ENCODE data around the gene THAP4. TPM values are rescaled to one million over a fixed set of nuclear protein-coding genes. Genes with fewer than 3 reads are reported as not detected.
"Not testable (repeated sequence)": the region's sequence is repeated elsewhere in the genome, so short reads cannot be mapped to it uniquely, and the experiment has no call there.

The THAP4 gene
- total RNA-seq, 2 donors from 2014 or later, result 76.8 to 94.7 TPM

- Histone ChIP-seq H3K27ac (no peak overlapping the region), H3K9me3 (no peaks in the 10 kb centered on the region), H3K4me1 (no peaks in the 10 kb centered on the region), H3K36me3 (peaks cover 20% of the 10 kb centered on the region), H3K4me3 (no peak overlapping the region), H3K27me3 (no peaks in the 10 kb centered on the region)
- no peak for DNase-seq (ENCODE audit: low spot score)
- TF ChIP-seq, protein P1, sequence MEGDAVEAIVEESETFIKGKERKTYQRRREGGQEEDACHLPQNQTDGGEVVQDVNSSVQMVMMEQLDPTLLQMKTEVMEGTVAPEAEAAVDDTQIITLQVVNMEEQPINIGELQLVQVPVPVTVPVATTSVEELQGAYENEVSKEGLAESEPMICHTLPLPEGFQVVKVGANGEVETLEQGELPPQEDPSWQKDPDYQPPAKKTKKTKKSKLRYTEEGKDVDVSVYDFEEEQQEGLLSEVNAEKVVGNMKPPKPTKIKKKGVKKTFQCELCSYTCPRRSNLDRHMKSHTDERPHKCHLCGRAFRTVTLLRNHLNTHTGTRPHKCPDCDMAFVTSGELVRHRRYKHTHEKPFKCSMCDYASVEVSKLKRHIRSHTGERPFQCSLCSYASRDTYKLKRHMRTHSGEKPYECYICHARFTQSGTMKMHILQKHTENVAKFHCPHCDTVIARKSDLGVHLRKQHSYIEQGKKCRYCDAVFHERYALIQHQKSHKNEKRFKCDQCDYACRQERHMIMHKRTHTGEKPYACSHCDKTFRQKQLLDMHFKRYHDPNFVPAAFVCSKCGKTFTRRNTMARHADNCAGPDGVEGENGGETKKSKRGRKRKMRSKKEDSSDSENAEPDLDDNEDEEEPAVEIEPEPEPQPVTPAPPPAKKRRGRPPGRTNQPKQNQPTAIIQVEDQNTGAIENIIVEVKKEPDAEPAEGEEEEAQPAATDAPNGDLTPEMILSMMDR (IDR thresholded peaks at IDR 0.05), result no peak
Measured at GRCh38 chr2:241570961-241571581, 65.9 kb downstream of the THAP4 start.

DNA sequence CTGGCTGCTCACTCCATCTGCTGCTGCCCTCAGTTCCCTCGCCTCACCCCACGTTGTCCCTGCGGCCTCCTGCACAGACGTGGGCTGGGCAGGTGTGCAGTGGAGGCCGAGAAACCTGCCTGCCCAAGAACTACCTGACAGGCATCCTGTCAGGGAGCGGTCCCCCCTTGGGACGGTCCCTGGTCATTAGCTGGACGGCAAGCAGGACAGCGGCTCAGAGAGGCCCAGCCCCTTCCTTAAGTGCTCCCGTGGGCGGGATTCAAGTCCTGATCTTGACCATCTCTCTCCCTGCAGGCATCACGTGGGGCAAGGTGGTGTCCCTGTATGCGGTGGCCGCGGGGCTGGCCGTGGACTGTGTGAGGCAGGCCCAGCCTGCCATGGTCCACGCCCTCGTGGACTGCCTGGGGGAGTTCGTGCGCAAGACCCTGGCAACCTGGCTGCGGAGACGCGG lies 67.1 kb downstream of the THAP4 start:
- Histone ChIP-seq H3K4me3 (no peak overlapping the region), H3K9me3 (no peaks in the 10 kb centered on the region), H3K27ac (no peak overlapping the region), H3K36me3 (peaks cover 15% of the 10 kb centered on the region), H3K4me1 (peaks cover 0 to under 1% of the 10 kb centered on the region in 2 donors), H3K27me3 (no peaks in the 10 kb centered on the region)
- no peak for DNase-seq (ENCODE audit: low spot score)
- TF ChIP-seq, protein P1 (IDR thresholded peaks at IDR 0.05), result no peak

- Histone ChIP-seq H3K36me3 (peaks cover 5% of the 10 kb centered on the region), H3K4me3 (no peak overlapping the region), H3K4me1 (peaks cover 0 to 12% of the 10 kb centered on the region in 2 donors), H3K9me3 (no peaks in the 10 kb centered on the region), H3K27ac (no peak overlapping the region), H3K27me3 (no peaks in the 10 kb centered on the region)
- DNase-seq (ENCODE audit: low spot score), result no peak
- TF ChIP-seq, protein P1 (IDR thresholded peaks at IDR 0.05), result no peak
Measured at GRCh38 chr2:241568726-241569125, 68.2 kb downstream of the THAP4 start.

- TF ChIP-seq, protein P1 (IDR thresholded peaks at IDR 0.05), result no peak
- Histone ChIP-seq H3K27ac (no peak overlapping the region), H3K36me3 (no peaks in the 10 kb centered on the region), H3K4me3 (no peak overlapping the region), H3K4me1 (peaks cover 0 to 20% of the 10 kb centered on the region in 2 donors), H3K9me3 (no peaks in the 10 kb centered on the region), H3K27me3 (no peaks in the 10 kb centered on the region)
- DNase-seq (ENCODE audit: low spot score), result no peak
Measured at GRCh38 chr2:241567776-241568175, 69.2 kb downstream of the THAP4 start.

DNA sequence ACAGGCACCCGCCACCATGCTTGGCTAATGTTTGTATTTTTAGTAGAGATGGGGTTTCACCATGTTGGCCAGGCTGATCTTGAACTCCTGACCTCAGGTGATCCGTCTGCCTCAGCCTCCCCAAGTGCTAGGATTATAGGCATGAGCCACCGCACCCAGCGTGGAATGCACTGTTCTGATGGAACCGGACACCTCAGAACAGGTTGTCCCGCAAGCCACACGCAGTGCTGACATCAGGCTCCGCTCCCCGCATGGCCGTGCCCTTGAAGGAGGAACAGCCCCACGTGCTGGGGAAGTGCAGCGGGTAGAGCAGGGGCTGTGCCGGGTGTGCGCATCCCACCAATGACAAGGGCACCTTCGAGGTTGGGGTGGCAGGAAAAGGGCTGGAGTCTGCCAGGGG lies 69.7 kb downstream of the THAP4 start:
- not testable (repeated sequence) for H3K27ac ChIP-seq
- H3K4me1 ChIP-seq, result peaks cover 0 to 22% of the 10 kb centered on the region in 2 donors

DNA sequence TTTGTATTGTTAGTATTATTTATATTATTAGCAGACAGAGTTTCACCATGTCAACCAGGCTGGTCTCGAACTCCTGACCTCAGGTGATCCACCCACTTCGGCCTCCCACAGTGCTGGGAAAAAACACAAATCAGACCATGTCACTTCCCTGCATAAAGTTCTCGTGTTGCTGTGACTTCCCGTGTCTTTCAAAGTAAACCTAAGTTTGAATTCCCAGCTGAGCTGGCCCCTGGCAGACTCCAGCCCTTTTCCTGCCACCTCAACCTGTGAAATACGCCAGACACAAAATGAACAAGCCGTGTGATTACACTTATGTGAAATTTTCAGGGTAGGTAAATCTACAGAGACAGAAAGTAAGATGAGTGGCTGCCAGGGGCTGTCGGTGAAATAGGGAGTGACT lies 70.5 kb downstream of the THAP4 start:
- peaks cover 0 to 29% of the 10 kb centered on the region in 2 donors for H3K4me1 ChIP-seq
- no peak overlapping the region for H3K27ac ChIP-seq
- DNase-seq (ENCODE audit: low spot score), result no peak
- no peaks in the 10 kb centered on the region for H3K36me3 ChIP-seq
- no peaks in the 10 kb centered on the region for H3K9me3 ChIP-seq
- TF ChIP-seq, protein P1 (IDR thresholded peaks at IDR 0.05), result no peak
- no peak overlapping the region for H3K4me3 ChIP-seq
- H3K27me3 ChIP-seq, result no peaks in the 10 kb centered on the region

More for the DNA sequence above, 69.7 kb downstream of the THAP4 start:
- H3K9me3 ChIP-seq; H3K36me3 ChIP-seq; H3K27me3 ChIP-seq; H3K4me3 ChIP-seq; DNase-seq (ENCODE audit: low spot score): not testable (repeated sequence)

- not testable (repeated sequence) for H3K9me3 ChIP-seq; DNase-seq (ENCODE audit: low spot score); H3K36me3 ChIP-seq; H3K27me3 ChIP-seq; H3K27ac ChIP-seq; H3K4me3 ChIP-seq
- H3K4me1 ChIP-seq, result peaks cover 0 to 31% of the 10 kb centered on the region in 2 donors
Measured at GRCh38 chr2:241566021-241566420, 70.9 kb downstream of the THAP4 start.
